Measurements from ENCODE around the gene FAM181A. TPM values are rescaled to one million over a fixed set of nuclear protein-coding genes. Genes with fewer than 3 reads are reported as not detected.

The FAM181A gene
- total RNA-seq, 1 experiment from 2014 or later: not detected

- Histone ChIP-seq H3K36me3 (ENCODE audit: low read depth, low read length) (no peaks in the 10 kb centered on the region), H3F3A (ENCODE audit: low read length, unreplicated experiment) (no peaks in the 10 kb centered on the region), H3K9ac (ENCODE audit: low read length) (no peak overlapping the region), H3K4me2 (ENCODE audit: low read length) (peak overlapping the region; percentile 13; the same call in 1 of the 2 replicates), H3K9me2 (replicated peaks; ENCODE audit: low read length) (no peaks in the 10 kb centered on the region), H4K20me1 (ENCODE audit: low read length) (no peaks in the 10 kb centered on the region), H3K9me3 (ENCODE audit: low read length) (no peaks in the 10 kb centered on the region), H3K27me3 (ENCODE audit: low read length) (0 out of 2 replicates have a peak, but pooled peaks cover 6% of the 10 kb centered on the region), H2AFZ (ENCODE audit: low read length) (no peak overlapping the region), H3K27ac (ENCODE audit: low read length) (no peak overlapping the region), H3K4me3 (ENCODE audit: low read length) (no peak overlapping the region), H3K4me1 (ENCODE audit: insufficient read depth, low read length) (no peaks in the 10 kb centered on the region), H3K79me2 (ENCODE audit: low read length) (no peaks in the 10 kb centered on the region)
- ChIA-PET CTCF (no interaction called here), POLR2A (ENCODE audit: unreplicated experiment) (no interaction called here)
- TF ChIP-seq EZH2phosphoT487 (IDR thresholded peaks at IDR 0.05; ENCODE audit: borderline replicate concordance, low read length) (no peak), EZH2 (IDR thresholded peaks at IDR 0.05; ENCODE audit: low read length, unreplicated experiment) (no peak), CTCF (conservative IDR thresholded peaks at IDR 0.05; ENCODE audit: low read depth, low read length) (no peak)
- intact Hi-C loops (cut with micrococcal nuclease): no loop called here
- BruUV-seq (replicated peaks): no TSS peak
- ATAC-seq (no peak), DNase-seq (no peak)
Observed at GRCh38 chr14:93975791-93976476, 48.8 kb downstream of the FAM181A start.

- no peaks in the 10 kb centered on the region for H3K9me2 ChIP-seq (replicated peaks; ENCODE audit: low read length)
- H4K20me1 ChIP-seq (ENCODE audit: low read length): no peaks in the 10 kb centered on the region
- no peaks in the 10 kb centered on the region for H3K9me3 ChIP-seq (ENCODE audit: low read length)
- no peaks in the 10 kb centered on the region for H3K79me2 ChIP-seq (ENCODE audit: low read length)
- peak within 1 kb of the TSS; percentile 13; the same call in 1 of the 2 replicates for H3K4me2 ChIP-seq (ENCODE audit: low read length)
- intact Hi-C loops (cut with micrococcal nuclease): no loop called here
- ChIA-PET CTCF (no interaction called here), POLR2A (ENCODE audit: unreplicated experiment) (no interaction called here)
- no peaks in the 10 kb centered on the region for H3F3A ChIP-seq (ENCODE audit: low read length, unreplicated experiment)
- DNase-seq (no peak), ATAC-seq (no peak)
- no TSS peak for BruUV-seq (replicated peaks)
- H3K27ac ChIP-seq (ENCODE audit: low read length): no peak within 1 kb of the TSS
- no peaks in the 10 kb centered on the region for H3K4me1 ChIP-seq (ENCODE audit: insufficient read depth, low read length)
- TF ChIP-seq EZH2 (IDR thresholded peaks at IDR 0.05; ENCODE audit: low read length, unreplicated experiment): no peak
- no peak for TF ChIP-seq CTCF (conservative IDR thresholded peaks at IDR 0.05; ENCODE audit: low read depth, low read length)
- TF ChIP-seq EZH2phosphoT487 (IDR thresholded peaks at IDR 0.05; ENCODE audit: borderline replicate concordance, low read length): no peak
- no peak within 1 kb of the TSS for H3K9ac ChIP-seq (ENCODE audit: low read length)
- H3K27me3 ChIP-seq (ENCODE audit: low read length): 0 out of 2 replicates have a peak, but pooled peaks cover 6% of the 10 kb centered on the region
- no peak within 1 kb of the TSS for H3K4me3 ChIP-seq (ENCODE audit: low read length)
- no peak within 1 kb of the TSS for H2AFZ ChIP-seq (ENCODE audit: low read length)
- H3K36me3 ChIP-seq (ENCODE audit: low read depth, low read length): no peaks in the 10 kb centered on the region
Observed at GRCh38 chr14:93976477-93977057, 49.4 kb downstream of the FAM181A start, which contains the start of gene ASB2. Gene ASB2, minus strand, starts transcription at chr14:93976570. Its CDS starts 12,031 bp downstream, at chr14:93964539.

- no peaks in the 10 kb centered on the region for H3K9me2 ChIP-seq (replicated peaks; ENCODE audit: low read length)
Observed at GRCh38 chr14:93977171-93977570, 50.0 kb downstream of the FAM181A start.

More at GRCh38 chr14:93977171-93977570, 50.0 kb downstream of the FAM181A start:
- H3K4me3 ChIP-seq (ENCODE audit: low read length): no peak overlapping the region
- no peaks in the 10 kb centered on the region for H3F3A ChIP-seq (ENCODE audit: low read length, unreplicated experiment)
- no peaks in the 10 kb centered on the region for H3K36me3 ChIP-seq (ENCODE audit: low read depth, low read length)
- intact Hi-C loops (cut with micrococcal nuclease): no loop called here
- DNase-seq (no peak), ATAC-seq (no peak)
- 0 out of 2 replicates have a peak, but pooled peaks cover 6% of the 10 kb centered on the region for H3K27me3 ChIP-seq (ENCODE audit: low read length)
- H3K79me2 ChIP-seq (ENCODE audit: low read length): no peaks in the 10 kb centered on the region
- POLR2A ChIA-PET (ENCODE audit: unreplicated experiment): no interaction called here
- CTCF ChIA-PET: no interaction called here
- H4K20me1 ChIP-seq (ENCODE audit: low read length): no peaks in the 10 kb centered on the region
- no peak overlapping the region for H3K4me2 ChIP-seq (ENCODE audit: low read length)
- H3K9me3 ChIP-seq (ENCODE audit: low read length): no peaks in the 10 kb centered on the region
- H2AFZ ChIP-seq (ENCODE audit: low read length): no peak overlapping the region
- no peak overlapping the region for H3K27ac ChIP-seq (ENCODE audit: low read length)
- no peak overlapping the region for H3K9ac ChIP-seq (ENCODE audit: low read length)
- H3K4me1 ChIP-seq (ENCODE audit: insufficient read depth, low read length): no peaks in the 10 kb centered on the region
- no peak for TF ChIP-seq CTCF (conservative IDR thresholded peaks at IDR 0.05; ENCODE audit: low read depth, low read length)
- TF ChIP-seq EZH2 (IDR thresholded peaks at IDR 0.05; ENCODE audit: low read length, unreplicated experiment): no peak
- no peak for TF ChIP-seq EZH2phosphoT487 (IDR thresholded peaks at IDR 0.05; ENCODE audit: borderline replicate concordance, low read length)
- no TSS peak for BruUV-seq (replicated peaks)
